HG03432 (cell line): ENCODE data around the gene CRYBG3.
"Not testable (repeated sequence)": the region's sequence is repeated elsewhere in the genome, so short reads cannot be mapped to it uniquely, and the experiment has no call there.

Experiments
- ATAC-seq: cut with Tn5 transposase; IDR thresholded peaks from one replicate; pipeline ENCODE4 v1.9.1; 2021; ENCODE audit warnings: mild to moderate bottlenecking, moderate library complexity; ENCODE audit not compliant: unreplicated experiment

The CRYBG3 gene

GRCh38 chr3:97895216-97895615 is 73.4 kb downstream of the CRYBG3 start:
- peak; percentile 74 for ATAC-seq

DNA sequence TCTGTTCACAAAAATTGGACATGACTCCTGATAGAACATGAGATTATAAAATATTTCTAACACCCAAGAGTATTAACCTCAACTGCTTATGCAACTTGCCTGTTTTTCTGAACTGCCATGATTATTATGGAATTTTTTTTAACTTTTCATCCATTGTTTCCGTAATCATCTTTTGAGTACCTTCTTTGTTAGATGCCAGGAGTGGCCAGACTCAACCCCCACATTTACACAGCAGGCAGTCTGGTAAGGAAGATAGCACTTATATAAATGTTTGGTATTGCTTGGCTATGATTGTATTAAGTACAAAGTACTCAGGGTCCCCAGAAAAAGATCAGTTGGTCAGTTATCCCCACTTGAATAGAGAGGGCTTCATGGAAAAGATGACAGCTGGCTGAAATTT is 74.3 kb downstream of the CRYBG3 start:
- no peak for ATAC-seq

- ATAC-seq, result no peak
These were observed 74.7 kb downstream of the CRYBG3 start for GRCh38 chr3:97896547-97896946.

- no peak for ATAC-seq
These were observed 77.5 kb downstream of the CRYBG3 start for GRCh38 chr3:97899331-97899730.

DNA sequence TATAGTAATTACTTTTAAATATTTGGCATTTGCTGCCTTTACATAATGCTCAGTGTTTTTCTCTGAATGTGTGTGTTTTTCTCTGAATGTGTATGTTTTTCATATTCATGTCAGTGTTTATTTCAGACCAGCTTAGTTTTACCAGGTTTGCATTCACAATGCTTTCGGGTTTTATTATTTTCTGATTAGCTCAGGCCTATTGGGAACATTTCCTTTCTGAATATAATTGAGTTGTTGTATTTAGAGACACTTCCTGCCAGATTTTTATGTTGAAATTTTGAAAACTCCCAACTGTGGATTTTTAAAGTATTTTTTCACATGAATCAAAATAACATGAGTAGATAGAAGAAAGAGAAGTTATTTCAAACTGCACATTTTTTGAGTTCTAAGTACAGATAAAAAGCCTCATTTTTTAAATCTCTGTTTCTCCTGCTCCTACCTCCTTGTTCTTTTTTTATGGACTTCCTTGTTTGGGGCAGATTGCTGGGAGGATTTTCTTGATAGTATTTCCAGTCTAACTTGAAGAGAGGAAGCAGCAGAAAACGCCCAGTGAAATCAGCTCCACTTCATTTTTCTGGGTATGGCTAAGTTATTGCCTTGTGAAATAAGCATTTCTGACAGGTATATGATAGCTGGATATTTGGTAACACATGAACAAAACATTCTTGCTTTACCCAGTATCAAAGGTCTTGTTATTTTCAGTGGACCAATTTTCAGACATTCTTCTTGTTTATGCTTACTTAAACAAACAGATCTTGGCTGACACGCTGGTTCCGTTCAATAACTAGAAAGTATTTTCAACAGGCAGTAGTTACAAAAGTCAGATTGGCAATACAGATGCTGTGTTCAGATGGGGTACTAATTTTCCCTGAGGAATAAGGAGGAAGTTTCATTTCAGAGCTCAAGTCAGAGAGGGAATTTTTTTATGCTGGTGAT is 79.8 kb downstream of the CRYBG3 start:
- ATAC-seq, result no peak

- not testable (repeated sequence) for ATAC-seq
These were observed 88.0 kb downstream of the CRYBG3 start for GRCh38 chr3:97909830-97910229.

DNA sequence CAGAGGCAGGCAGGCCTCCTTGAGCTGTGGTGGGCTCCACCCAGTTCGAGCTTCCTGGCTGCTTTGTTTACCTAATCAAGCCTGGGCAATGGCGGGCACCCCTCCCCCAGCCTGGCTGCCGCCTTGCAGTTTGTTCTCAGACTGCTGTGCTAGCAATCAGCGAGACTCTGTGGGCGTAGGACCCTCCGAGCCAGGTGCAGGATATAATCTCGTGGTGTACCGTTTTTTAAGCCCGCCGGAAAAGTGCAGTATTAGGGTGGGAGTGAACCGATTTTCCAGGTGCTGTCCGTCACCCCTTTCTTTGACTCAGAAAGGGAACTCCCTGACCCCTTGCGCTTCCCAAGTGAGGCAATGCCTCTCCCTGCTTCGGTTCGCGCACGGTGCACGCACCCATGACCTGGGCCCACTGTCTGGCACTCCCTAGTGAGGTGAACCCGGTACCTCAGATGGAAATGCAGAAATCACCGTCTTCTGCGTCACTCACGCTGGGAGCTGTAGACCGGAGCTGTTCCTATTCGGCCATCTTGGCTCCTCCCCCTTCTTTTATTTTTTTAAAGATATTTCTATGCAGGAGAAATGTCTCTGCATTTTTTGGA is 88.5 kb downstream of the CRYBG3 start:
- ATAC-seq, result not testable (repeated sequence)

DNA sequence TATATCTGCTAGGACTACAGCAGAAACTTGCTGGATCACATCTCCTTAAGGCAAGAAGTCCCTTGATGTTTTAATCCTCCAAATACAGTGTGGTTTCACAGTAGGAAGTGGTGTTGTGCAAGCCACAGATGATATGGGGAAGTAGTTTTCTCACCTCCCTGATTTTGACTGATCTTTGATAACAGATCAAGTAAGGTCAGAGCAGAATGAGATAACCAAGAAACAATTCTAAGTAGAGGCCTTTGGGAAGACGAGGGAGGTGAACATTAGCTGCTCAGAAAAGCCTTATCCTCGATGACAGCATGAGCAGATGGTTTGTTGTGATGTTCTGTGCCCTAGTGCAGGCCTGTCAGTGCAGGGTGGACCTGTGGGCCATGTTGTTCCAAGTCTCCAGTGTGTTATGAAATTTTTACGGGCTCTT is 89.1 kb downstream of the CRYBG3 start:
- no peak for ATAC-seq

GRCh38 chr3:97911459-97911858 is 89.6 kb downstream of the CRYBG3 start:
- no peak for ATAC-seq

DNA sequence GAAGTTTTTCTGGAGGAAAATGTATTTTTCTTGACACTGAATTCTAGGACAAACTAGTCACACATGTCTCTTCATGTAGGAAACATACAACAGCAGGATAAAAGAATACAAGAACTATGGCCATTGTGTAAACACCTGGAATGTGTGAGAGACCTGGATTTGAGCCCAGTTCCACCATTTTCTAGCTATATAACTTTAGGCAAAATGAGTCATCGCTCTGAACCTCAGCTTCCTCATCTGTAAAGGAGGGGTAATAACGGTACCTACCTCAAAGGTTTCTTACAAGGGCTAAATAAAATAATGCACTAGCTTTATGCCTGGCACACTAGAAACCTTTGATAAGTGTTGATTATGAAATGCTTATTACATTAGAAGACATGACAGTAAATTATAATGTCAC is 92.6 kb downstream of the CRYBG3 start:
- no peak for ATAC-seq

DNA sequence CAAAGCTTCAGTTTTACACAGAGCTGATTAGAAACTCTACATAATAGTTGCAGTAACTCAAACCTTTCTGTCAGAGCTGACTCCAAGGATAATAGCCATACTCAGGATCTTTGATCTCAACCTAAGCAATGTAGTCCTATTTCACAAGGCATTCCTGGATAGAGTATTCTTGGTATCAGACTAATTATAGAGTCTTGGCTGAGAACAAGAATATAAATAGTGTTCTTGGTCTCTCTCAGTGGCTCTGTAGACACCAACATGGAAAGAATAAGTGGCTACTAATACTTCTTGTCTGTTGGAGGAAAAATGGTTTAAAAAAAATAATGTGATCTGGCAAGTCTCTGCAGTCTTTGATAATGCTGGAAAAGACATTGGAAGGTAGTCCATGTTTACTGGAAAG is 94.8 kb downstream of the CRYBG3 start:
- ATAC-seq, result no peak

DNA sequence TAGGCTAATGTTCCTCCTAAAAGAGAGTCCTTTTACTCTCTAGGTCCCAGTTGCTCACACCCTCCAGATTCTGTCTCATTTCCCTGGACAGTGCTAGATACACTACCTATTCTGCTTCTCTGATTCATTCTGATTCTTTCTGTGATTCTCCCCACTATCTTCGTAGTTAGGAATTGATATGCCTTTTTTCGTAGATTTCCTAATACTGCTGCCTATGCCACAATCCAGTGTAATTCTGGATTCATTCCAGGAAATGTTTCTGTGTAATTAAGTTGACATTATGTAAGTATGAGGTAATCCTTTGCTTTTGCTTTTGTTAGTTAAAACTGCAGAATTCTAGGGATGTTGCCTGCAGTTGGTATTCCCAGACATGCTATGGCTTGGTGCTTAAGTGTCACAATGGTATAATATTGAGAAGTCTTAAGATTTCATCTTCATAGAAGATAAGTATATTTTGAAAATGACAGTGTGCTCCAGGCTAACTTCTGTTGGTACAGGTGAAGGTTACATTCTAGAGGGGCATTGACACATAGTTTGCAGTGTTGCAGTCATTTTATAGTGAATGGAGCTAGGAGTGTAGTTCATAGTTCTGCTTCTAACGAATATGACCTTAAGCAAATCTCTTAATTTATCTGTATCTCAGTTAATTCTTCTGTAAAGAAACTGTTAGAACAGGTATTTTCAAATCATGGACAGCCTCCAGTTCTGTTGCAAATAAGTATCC is 96.2 kb downstream of the CRYBG3 start:
- no peak for ATAC-seq

DNA sequence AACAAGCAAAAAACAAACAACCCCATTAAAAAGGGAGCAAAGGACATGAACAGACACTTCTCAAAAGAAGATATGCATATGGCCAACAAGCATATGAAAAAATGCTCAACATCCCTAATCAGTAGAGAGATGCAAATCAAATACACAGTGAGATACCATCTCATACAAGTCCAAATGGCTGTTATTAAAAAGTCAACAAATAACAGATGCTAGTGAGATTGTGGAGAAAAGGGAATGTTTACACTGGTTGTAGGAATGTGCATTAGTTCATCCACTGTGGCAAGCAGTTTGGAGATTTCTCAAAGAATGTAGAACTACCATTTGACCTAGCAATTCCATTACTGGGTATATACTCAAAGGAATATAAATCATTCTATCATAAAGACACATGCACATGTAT is 105.9 kb downstream of the CRYBG3 start:
- no peak for ATAC-seq

DNA sequence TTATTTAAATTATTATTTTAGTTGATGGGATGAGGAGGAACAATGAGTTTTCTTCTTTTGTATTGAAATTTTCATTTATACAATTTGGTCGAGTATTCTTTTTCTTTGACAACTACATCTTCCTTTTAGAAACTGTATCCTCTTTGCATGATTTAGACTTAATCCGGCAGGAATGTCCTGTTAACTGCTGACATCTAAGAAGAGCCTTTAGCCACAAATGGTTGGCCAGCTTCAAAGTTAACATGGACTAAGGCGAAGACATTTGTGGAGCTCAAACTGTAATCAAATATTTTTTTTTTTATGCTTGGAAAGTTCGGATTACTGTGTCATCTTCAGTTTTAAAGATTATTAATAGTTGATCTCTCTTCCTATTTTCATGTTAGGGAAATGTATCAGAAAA is 107.2 kb downstream of the CRYBG3 start:
- ATAC-seq, result no peak

- ATAC-seq, result no peak
These were observed 108.2 kb downstream of the CRYBG3 start for GRCh38 chr3:97930018-97930417.

- no peak for ATAC-seq
These were observed 109.4 kb downstream of the CRYBG3 start for GRCh38 chr3:97931218-97931617.

- no peak for ATAC-seq
These were observed 110.6 kb downstream of the CRYBG3 start for GRCh38 chr3:97932387-97932801.

DNA sequence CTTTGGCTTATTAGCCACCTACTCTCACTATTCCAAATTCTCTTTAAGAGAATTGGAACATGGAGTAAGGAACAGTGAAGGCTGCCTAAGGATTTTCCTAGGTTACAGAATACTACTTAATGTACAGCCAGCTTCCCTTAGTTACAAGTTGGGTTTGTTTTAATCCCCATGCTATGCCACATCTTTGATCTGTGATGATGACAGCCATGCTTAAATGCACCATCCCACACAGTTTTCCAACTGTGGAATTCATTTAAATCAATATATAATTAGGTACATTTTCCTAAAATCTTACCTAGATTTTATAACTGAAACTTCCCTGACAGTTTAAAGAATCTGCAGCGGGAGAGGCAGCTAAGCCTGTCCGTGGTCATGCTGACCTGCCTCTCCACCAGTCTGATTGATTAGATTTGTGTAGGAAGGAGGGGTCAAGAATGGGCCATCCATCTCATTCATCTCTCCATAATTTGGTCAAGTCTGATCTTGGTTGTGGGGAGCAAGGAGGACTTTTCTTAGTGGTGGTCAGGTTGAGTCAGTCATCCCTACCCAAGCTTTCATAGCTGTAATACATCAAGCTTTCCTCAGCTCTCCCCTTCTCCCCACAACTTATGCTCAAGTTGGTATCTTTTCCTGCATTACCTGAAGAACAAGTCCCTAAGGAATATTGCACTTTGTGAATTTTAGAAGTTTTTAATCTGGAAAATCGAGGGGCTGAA is 113.3 kb downstream of the CRYBG3 start:
- no peak for ATAC-seq

GRCh38 chr3:97935842-97936241 is 114.0 kb downstream of the CRYBG3 start:
- ATAC-seq, result no peak

DNA sequence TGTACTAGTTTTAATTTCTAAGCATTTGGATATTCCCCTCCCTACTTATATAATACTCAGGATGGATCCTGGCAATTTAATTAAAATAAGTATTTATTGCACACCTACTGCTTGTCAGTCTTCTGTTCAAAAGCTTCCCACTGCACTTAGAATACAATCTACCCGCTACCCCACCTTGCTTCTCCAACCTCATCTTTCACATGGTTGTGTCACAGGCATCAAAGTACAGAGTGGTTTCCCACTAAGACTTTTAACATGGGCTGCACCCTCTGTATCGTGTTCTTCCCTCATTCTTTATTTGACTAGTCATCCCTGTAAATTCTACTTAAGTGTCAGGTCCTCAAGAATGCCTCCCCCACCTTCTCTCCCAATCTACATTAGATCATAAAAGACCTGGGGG is 115.4 kb downstream of the CRYBG3 start:
- ATAC-seq, result no peak

- ATAC-seq, result no peak
These were observed 116.6 kb downstream of the CRYBG3 start for GRCh38 chr3:97938444-97938843.
